Measurements from ENCODE around the gene ZNRD2. TPM values are rescaled to one million over a fixed set of nuclear protein-coding genes. Genes with fewer than 3 reads are reported as not detected.
A peak's percentile ranks its signal among the peaks of the same experiment; 100 is the strongest.
"Not testable (repeated sequence)": the region's sequence is repeated elsewhere in the genome, so short reads cannot be mapped to it uniquely, and the experiment has no call there.

The ZNRD2 gene
- total RNA-seq, 4 donors from 2014 or later, result 33.2 to 48.0 (median 40.0) TPM

DNA sequence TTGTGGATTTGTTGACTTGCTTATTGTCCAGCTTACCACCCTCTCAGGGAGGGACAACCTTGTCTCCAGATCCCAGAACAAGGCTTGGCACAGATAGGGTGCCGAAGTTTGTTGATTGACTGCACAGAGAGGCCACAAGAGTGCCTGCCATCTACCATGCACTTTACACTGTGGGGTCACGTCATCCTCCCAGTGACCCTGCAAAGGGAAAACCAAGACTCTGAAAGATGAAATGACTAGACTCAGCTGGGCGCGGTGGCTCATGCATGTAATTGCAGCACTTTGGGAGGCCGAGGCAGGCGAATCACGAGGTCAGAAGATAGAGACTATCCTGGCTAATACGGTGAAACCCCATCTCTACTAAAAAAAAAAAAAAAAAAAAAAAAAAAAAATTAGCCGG, 7.5 kb upstream of the ZNRD2 start:
- Histone ChIP-seq H3K27me3 (no peaks in the 10 kb centered on the region), H3K4me3 (no peak overlapping the region), H3K27ac (no peak overlapping the region), H3K36me3 (peaks cover 0 to 14% (median 0%) of the 10 kb centered on the region in 3 donors), H3K9me3 (no peaks in the 10 kb centered on the region), H3K4me1 (peaks cover 27 to 62% (median 30%) of the 10 kb centered on the region in 3 donors)
- no peak for DNase-seq
- WGBS, 2 donors, result 76 to 80% methylated on average over 1 to 9 of the region's 9 CpGs
- TF ChIP-seq POLR2A (IDR thresholded peaks at IDR 0.05) (no peak), CTCF (IDR thresholded peaks at IDR 0.05) (no peak)
- intact Hi-C loops (cut with DNase I), result no loop called here

DNA sequence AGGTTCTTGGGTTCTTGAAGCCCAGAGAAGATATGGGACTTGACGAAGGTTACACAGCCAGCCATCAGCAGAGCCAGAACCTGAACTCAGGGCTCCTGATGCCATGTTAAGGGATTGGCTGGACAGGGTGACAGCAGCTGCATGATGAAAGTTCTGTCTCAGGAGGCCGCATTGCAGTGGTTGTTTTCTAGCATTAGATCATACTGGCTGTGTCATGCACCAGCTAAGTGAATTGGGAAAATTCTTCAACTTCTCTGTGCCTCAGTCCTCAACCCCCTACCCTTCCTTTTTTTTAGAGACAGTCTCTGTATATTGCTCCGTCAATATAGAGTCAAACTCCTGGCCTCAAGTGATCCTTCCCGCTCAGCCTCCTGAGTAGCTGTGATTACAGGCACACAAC, 6.7 kb upstream of the ZNRD2 start:
- WGBS, 2 donors, result 93 to 96% methylated on average over 4 of the region's 4 CpGs
- TF ChIP-seq CTCF (IDR thresholded peaks at IDR 0.05) (no peak), POLR2A (IDR thresholded peaks at IDR 0.05) (no peak)

DNA sequence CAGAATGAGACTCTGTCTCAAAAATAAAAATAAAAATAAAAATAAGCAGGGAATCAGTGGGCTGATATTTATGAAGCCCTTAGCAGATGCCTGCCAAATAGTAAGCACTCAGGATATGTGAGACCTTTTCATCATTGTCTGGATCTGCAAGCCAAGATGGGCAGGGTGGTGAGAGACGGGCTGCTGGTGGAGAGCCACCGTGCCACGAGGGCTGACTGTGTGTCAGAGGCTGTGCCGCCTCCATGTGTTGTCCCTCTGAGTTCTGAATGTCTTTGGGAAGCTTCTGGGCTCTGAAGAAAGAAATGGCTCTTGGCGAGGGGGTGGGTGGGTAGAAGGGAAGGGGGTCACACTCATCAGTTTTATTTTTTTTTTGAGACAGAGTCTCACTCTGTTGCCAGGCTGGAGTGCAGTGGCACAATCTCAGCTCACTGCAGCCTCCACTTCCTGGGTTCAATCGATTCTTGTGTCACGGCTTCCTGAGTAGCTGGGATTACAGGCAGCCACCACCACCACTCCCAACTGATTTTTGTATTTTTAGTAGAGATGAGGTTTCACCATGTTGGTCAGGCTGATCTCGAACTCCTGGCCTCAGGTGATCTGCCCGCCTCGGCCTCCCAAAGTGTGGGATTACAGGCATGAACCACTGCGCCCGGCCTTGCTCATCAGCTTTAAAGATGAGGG, 5.3 kb upstream of the ZNRD2 start:
- Histone ChIP-seq H3K36me3 (peaks cover 0 to 24% (median 0%) of the 10 kb centered on the region in 3 donors), H3K27ac (peak overlapping the region in 3 of 4 donors; percentile 36 to 45 (median 41)), H3K4me1 (peaks cover 25 to 60% (median 30%) of the 10 kb centered on the region in 3 donors)
- intact Hi-C loops (cut with DNase I); H3K9me3 ChIP-seq; H3K27me3 ChIP-seq; H3K4me3 ChIP-seq; DNase-seq: not testable (repeated sequence)
- WGBS, 2 donors, result 73 to 77% methylated on average over 5 to 12 of the region's 12 CpGs

More for the DNA sequence above, 6.7 kb upstream of the ZNRD2 start:
- no peaks in the 10 kb centered on the region for H3K27me3 ChIP-seq
- peaks cover 29 to 62% (median 37%) of the 10 kb centered on the region in 3 donors for H3K4me1 ChIP-seq
- intact Hi-C loops (cut with DNase I), result no loop called here
- no peak overlapping the region for H3K4me3 ChIP-seq
- DNase-seq, result no peak
- H3K36me3 ChIP-seq, result peaks cover 0 to 22% (median 0%) of the 10 kb centered on the region in 3 donors
- no peaks in the 10 kb centered on the region for H3K9me3 ChIP-seq
- no peak overlapping the region for H3K27ac ChIP-seq

DNA sequence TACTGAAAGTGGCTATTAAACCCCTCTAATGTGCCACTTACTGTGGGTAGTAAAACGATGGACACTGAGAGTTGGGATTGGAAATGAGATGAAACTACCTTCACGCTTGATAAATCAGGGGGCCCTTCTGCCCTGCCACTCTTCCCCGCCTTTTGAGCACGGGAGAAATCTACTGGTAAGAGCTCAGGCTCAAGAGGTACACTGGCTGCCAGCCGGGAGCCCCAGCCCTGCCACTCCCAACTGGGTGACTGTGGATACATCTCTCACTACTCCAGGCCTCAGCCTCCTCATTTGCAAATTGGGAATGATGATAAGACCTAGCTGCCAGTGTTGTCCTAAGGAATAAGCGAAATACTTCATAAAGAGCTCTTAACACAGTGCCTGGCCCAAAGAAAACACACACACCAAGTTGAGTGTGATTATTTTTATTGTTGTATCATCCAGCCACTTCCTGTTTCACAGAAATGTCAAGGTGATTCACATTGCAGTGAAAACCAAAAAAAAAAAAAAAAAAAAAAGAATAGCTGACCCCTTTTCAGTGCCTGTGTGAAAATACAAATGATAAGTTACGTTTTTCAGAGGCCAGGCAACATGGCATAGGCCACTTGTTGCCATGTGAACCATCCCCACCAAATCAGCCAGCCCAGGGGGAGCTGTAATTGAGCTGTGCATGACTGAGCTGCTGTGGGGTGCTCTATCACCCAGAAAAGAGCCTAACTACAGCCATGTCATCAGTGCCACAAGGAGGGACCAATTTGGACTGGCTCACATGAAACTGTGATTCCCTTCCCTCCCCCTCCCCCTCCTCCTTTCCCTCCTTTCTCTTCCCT, 4.4 kb upstream of the ZNRD2 start:
- WGBS, 2 donors, result 62 to 78% methylated on average over 7 of the region's 7 CpGs
- TF ChIP-seq CTCF (IDR thresholded peaks at IDR 0.05) (no peak), POLR2A (IDR thresholded peaks at IDR 0.05) (no peak)

GRCh38 chr11:65569164-65569972, 909 bp upstream of the ZNRD2 start:
- H3K36me3 ChIP-seq, result peaks cover 0 to 24% (median 0%) of the 10 kb centered on the region in 3 donors
- H3K4me3 ChIP-seq, result peak overlapping the region; percentile 53 to 92 (median 84)
- no peaks in the 10 kb centered on the region for H3K27me3 ChIP-seq
- DNase-seq, result no peak
- peak overlapping the region; percentile 96 to 99 (median 98) for H3K27ac ChIP-seq
- 3 to 6% methylated on average over 16 to 22 of the region's 28 CpGs for WGBS, 2 donors
- no peaks in the 10 kb centered on the region for H3K9me3 ChIP-seq
- intact Hi-C loops (cut with DNase I), result no loop called here
- H3K4me1 ChIP-seq, result peaks cover 39 to 81% (median 42%) of the 10 kb centered on the region in 3 donors
- TF ChIP-seq POLR2A (IDR thresholded peaks at IDR 0.05) (no peak), CTCF (IDR thresholded peaks at IDR 0.05) (no peak)

More for the DNA sequence above, 4.4 kb upstream of the ZNRD2 start:
- DNase-seq, result no peak
- no peak overlapping the region for H3K4me3 ChIP-seq
- H3K9me3 ChIP-seq, result no peaks in the 10 kb centered on the region
- H3K4me1 ChIP-seq, result peaks cover 20 to 57% (median 23%) of the 10 kb centered on the region in 3 donors
- peak overlapping the region; percentile 21 to 45 (median 38) for H3K27ac ChIP-seq
- H3K36me3 ChIP-seq, result peaks cover 0 to 24% (median 0%) of the 10 kb centered on the region in 3 donors
- no peaks in the 10 kb centered on the region for H3K27me3 ChIP-seq
- intact Hi-C loops (cut with DNase I), result no loop called here
